OCI-LY7 (cell line): Measurements from ENCODE around the gene CTNNA2. TPM values are rescaled to one million over a fixed set of nuclear protein-coding genes. Genes with fewer than 3 reads are reported as not detected.

Experiments
- BruUV-seq: library from RNA; stranded (reverse); fragments of 400-500 nt; replicated peaks from 2 replicates; lab custom pipeline; 2021; lab: Mats Ljungman, UMichigan
- CTCF ChIA-PET: fragments of 300-600 bp; sonication (Branson Sonifier 250); formaldehyde crosslinking; loops from one replicate; lab custom pipeline; 2022; ENCODE audit warnings: antibody characterized with exemption; ENCODE audit not compliant: unreplicated experiment; lab: Charles Lee
- POLR2A ChIA-PET: fragments of 300-600 bp; sonication (Branson Sonifier 250); formaldehyde crosslinking; loops from one replicate; lab custom pipeline; 2022; ENCODE audit warnings: antibody characterized with exemption; lab: Charles Lee
- DNase-seq: peaks from one replicate; pipeline ENCODE4 v3.0.0-alpha.2; 2015; ENCODE audit warnings: low spot score
- H2AFZ ChIP-seq: fragments of 200-600 bp; sonication (generic), shearing (Covaris generic); 2 replicates; pipeline ENCODE4 v1.6.1; 2014; ENCODE audit warnings: mild to moderate bottlenecking, antibody characterized with exemption, low read length, moderate library complexity
- H3K27ac ChIP-seq: fragments of 200-600 bp; sonication (generic); 2 replicates; pipeline ENCODE4 v1.5.1; 2014; ENCODE audit warnings: mixed run types, low read depth, mild to moderate bottlenecking, moderate library complexity, low read length, inconsistent platforms; ENCODE audit not compliant: poor library complexity, severe bottlenecking
- H3K36me3 ChIP-seq: fragments of 200-600 bp; sonication (generic); 2 replicates; pipeline ENCODE4 v1.6.1; 2014; ENCODE audit warnings: mild to moderate bottlenecking, antibody characterized with exemption, low read length, moderate library complexity, mixed read lengths; ENCODE audit not compliant: insufficient read depth
- H3K4me1 ChIP-seq: fragments of 200-600 bp; sonication (generic); 2 replicates; pipeline ENCODE4 v1.5.1; 2014; ENCODE audit warnings: mild to moderate bottlenecking, low read length; ENCODE audit not compliant: insufficient read depth, poor library complexity, severe bottlenecking
- H3K4me2 ChIP-seq: fragments of 200-600 bp; sonication (generic); 2 replicates; pipeline ENCODE4 v1.6.1; 2014; ENCODE audit warnings: mild to moderate bottlenecking, low read length
- H3K4me3 ChIP-seq: fragments of 200-600 bp; sonication (generic); 2 replicates; pipeline ENCODE4 v1.5.1; 2014; ENCODE audit warnings: mild to moderate bottlenecking, low read depth, low read length; ENCODE audit not compliant: poor library complexity, severe bottlenecking
- H3K79me2 ChIP-seq: fragments of 200-600 bp; sonication (generic); 2 replicates; pipeline ENCODE4 v1.6.1; 2016; ENCODE audit warnings: low read depth, mild to moderate bottlenecking, low read length, moderate library complexity, mixed read lengths; ENCODE audit not compliant: insufficient read depth
- H3K9me2 ChIP-seq: fragments of 200-600 bp; sonication (generic); 2 replicates; pipeline ENCODE4 v1.6.1; 2016; ENCODE audit warnings: mild to moderate bottlenecking, low read length, mixed read lengths; ENCODE audit not compliant: insufficient read depth
- H3K9me3 ChIP-seq: fragments of 200-600 bp; sonication (generic); 2 replicates; pipeline ENCODE4 v1.6.1; 2014; ENCODE audit warnings: mild to moderate bottlenecking, mixed run types, low read length, mixed read lengths
- H4K20me1 ChIP-seq: fragments of 200-600 bp; sonication (generic); 2 replicates; pipeline ENCODE4 v1.6.1; 2014; ENCODE audit warnings: mild to moderate bottlenecking, antibody characterized with exemption, low read length, moderate library complexity, mixed read lengths; ENCODE audit not compliant: insufficient read depth
- EZH2phosphoT487 ChIP-seq: fragments of 200-600 bp; sonication (generic); IDR thresholded peaks from 2 replicates; pipeline ENCODE4 v1.6.1; 2018; ENCODE audit warnings: low read depth, borderline replicate concordance, mild to moderate bottlenecking, mixed run types, antibody characterized with exemption, low read length, moderate library complexity, mixed read lengths
- intact Hi-C: fragments of 100-400 bp; cut with micrococcal nuclease; formaldehyde crosslinking; loops from one replicate; pipeline ENCODE4 v1.10.0; 2022; ENCODE audit not compliant: unreplicated experiment
- total RNA-seq, 2 experiments: library from RNA; depleted of rRNA in 1 of 2; stranded (reverse); fragments of >200 nt in 1 of 2; shearing (Covaris generic) in 1 of 2; gene quantifications; 2 replicates each; pipeline ENCODE4 v1.2.3, GENCODE V29; 2014 to 2022
- TF ChIP-seq, protein P1 (sequence below): fragments of 200-600 bp; sonication (generic); conservative IDR thresholded peaks from 2 replicates; pipeline ENCODE4 v1.5.1; 2014; ENCODE audit warnings: mild to moderate bottlenecking, antibody characterized with exemption, low read length, moderate library complexity, mixed read lengths

Gene CTNNA2
- total RNA-seq, 2 experiments from 2014 or later = 0.19 to 2.7 TPM

GRCh38 chr2:79861059-79861374 is 348.2 kb downstream of the CTNNA2 start:
- H3K36me3 ChIP-seq = no peaks in the 10 kb centered on the region
- CTCF ChIA-PET = no interaction called here
- BruUV-seq = no TSS peak

DNA sequence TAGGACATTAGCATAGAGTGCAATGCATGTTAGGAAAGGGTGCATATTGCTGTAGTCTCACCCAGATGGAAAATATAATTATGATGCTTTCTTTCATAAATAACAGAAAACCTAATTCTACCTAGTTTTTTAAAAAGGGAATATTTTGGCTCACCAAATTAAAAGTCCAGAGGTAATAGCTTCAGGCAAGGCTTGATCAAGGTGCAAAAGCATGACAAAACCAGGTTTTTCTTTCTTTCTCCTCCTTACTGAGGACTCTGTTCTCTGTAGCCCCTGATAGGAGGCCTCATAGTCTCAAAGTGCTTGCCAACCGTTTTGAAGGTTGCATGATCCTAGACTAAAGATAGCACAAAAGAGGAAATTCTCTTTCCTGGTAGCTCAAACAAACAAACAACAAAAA is 349.9 kb downstream of the CTNNA2 start:
- POLR2A ChIA-PET = no interaction called here
- H3K36me3 ChIP-seq = no peaks in the 10 kb centered on the region
- H3K4me1 ChIP-seq = no peaks in the 10 kb centered on the region
- H3K79me2 ChIP-seq = no peaks in the 10 kb centered on the region
- no peak overlapping the region for H2AFZ ChIP-seq
- intact Hi-C loops = no loop called here
- no TSS peak for BruUV-seq
- H3K4me3 ChIP-seq = no peak overlapping the region
- TF ChIP-seq EZH2phosphoT487 = no peak
- TF ChIP-seq, protein P1, sequence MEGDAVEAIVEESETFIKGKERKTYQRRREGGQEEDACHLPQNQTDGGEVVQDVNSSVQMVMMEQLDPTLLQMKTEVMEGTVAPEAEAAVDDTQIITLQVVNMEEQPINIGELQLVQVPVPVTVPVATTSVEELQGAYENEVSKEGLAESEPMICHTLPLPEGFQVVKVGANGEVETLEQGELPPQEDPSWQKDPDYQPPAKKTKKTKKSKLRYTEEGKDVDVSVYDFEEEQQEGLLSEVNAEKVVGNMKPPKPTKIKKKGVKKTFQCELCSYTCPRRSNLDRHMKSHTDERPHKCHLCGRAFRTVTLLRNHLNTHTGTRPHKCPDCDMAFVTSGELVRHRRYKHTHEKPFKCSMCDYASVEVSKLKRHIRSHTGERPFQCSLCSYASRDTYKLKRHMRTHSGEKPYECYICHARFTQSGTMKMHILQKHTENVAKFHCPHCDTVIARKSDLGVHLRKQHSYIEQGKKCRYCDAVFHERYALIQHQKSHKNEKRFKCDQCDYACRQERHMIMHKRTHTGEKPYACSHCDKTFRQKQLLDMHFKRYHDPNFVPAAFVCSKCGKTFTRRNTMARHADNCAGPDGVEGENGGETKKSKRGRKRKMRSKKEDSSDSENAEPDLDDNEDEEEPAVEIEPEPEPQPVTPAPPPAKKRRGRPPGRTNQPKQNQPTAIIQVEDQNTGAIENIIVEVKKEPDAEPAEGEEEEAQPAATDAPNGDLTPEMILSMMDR = no peak
- DNase-seq = no peak
- H4K20me1 ChIP-seq = no peaks in the 10 kb centered on the region
- no peak overlapping the region for H3K4me2 ChIP-seq
- no peaks in the 10 kb centered on the region for H3K9me2 ChIP-seq
- H3K9me3 ChIP-seq = no peaks in the 10 kb centered on the region
- no peak overlapping the region for H3K27ac ChIP-seq
- CTCF ChIA-PET = no interaction called here

More at GRCh38 chr2:79861059-79861374, 348.2 kb downstream of the CTNNA2 start:
- Histone ChIP-seq H3K27ac (no peak overlapping the region), H3K9me3 (no peaks in the 10 kb centered on the region), H3K4me3 (no peak overlapping the region), H2AFZ (no peak overlapping the region), H3K9me2 (no peaks in the 10 kb centered on the region), H3K79me2 (no peaks in the 10 kb centered on the region), H4K20me1 (no peaks in the 10 kb centered on the region), H3K4me1 (no peaks in the 10 kb centered on the region), H3K4me2 (no peak overlapping the region)
- DNase-seq = no peak
- TF ChIP-seq, protein P1 = no peak
- no peak for TF ChIP-seq EZH2phosphoT487
- POLR2A ChIA-PET = no interaction called here
- intact Hi-C loops = no loop called here

DNA sequence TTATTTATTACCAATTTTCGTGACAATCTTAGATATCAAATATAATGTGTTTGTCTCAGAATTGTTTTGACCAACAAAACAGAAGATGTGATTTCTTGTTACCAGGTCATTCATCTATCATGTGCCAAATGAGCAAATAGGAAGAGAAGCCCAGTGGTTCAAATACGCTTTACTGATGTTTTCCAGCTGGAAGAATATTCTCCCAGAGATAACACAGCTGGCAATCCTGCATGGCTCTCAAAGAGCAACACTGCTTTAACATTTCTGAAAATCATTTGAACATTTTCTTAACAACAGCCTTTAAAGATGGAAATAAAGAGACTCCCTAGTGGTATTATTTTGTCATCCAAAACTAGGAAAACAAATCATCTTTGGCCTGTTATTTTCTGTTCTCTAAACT is 359.8 kb downstream of the CTNNA2 start:
- H3K4me2 ChIP-seq = no peak overlapping the region
- ChIA-PET POLR2A (no interaction called here), CTCF (no interaction called here)
- H3K9me2 ChIP-seq = no peaks in the 10 kb centered on the region
- H4K20me1 ChIP-seq = no peaks in the 10 kb centered on the region
- no peak overlapping the region for H2AFZ ChIP-seq
- no peaks in the 10 kb centered on the region for H3K36me3 ChIP-seq
- no peak for DNase-seq
- TF ChIP-seq, protein P1 = no peak
- no peak for TF ChIP-seq EZH2phosphoT487
- BruUV-seq = no TSS peak
- no peak overlapping the region for H3K27ac ChIP-seq
- H3K4me1 ChIP-seq = no peaks in the 10 kb centered on the region
- H3K79me2 ChIP-seq = no peaks in the 10 kb centered on the region
- H3K4me3 ChIP-seq = no peak overlapping the region
- intact Hi-C loops = no loop called here
- no peaks in the 10 kb centered on the region for H3K9me3 ChIP-seq
